IMR-90 (cell line): ENCODE data around the gene MAP2K5.

ENCODE experiments used
- BHLHE40 ChIP-seq: fragments of 150-350 bp; IDR thresholded peaks from 2 replicates; pipeline ENCODE4 v1.6.1; 2016; ENCODE audit warnings: mild to moderate bottlenecking, low read depth, low read length
- CHD1 ChIP-seq: IDR thresholded peaks from 2 replicates; pipeline ENCODE4 v1.6.1; 2012; ENCODE audit warnings: low read depth, low read length, improper control_type of control experiment
- FOS ChIP-seq: fragments of 150-350 bp; IDR thresholded peaks from 2 replicates; pipeline ENCODE4 v1.6.1; 2016; ENCODE audit warnings: low read depth, low read length
- MAFK ChIP-seq: IDR thresholded peaks from 2 replicates; pipeline ENCODE4 v1.6.1; 2012; ENCODE audit warnings: low read depth, low read length, improper control_type of control experiment
- MAZ ChIP-seq: IDR thresholded peaks from 2 replicates; pipeline ENCODE4 v1.6.1; 2012; ENCODE audit warnings: low read depth, mild to moderate bottlenecking, low read length, improper control_type of control experiment, moderate library complexity, borderline replicate concordance
- MXI1 ChIP-seq: IDR thresholded peaks from 2 replicates; pipeline ENCODE4 v1.6.1; 2012; ENCODE audit warnings: low read depth, mild to moderate bottlenecking, low read length, moderate library complexity, borderline replicate concordance
- POLR2A ChIP-seq: IDR thresholded peaks from 2 replicates; pipeline ENCODE4 v1.6.1; 2012; ENCODE audit warnings: mild to moderate bottlenecking, low read depth, low read length
- RAD21 ChIP-seq: IDR thresholded peaks from 2 replicates; pipeline ENCODE4 v1.6.1; 2012; ENCODE audit warnings: low read length, improper control_type of control experiment
- RCOR1 ChIP-seq: IDR thresholded peaks from 2 replicates; pipeline ENCODE4 v1.6.1; 2012; ENCODE audit warnings: mild to moderate bottlenecking, low read length, improper control_type of control experiment; ENCODE audit not compliant: insufficient replicate concordance
- RFX5 ChIP-seq: IDR thresholded peaks from 2 replicates; pipeline ENCODE4 v1.8.0; 2012; ENCODE audit warnings: low read depth, mild to moderate bottlenecking, low read length, moderate library complexity
- SMC3 ChIP-seq: fragments of 150-350 bp; IDR thresholded peaks from 2 replicates; pipeline ENCODE4 v1.6.1; 2016; ENCODE audit warnings: low read depth, mild to moderate bottlenecking, antibody characterized with exemption, low read length, moderate library complexity
- TF ChIP-seq, protein P1 (sequence below): conservative IDR thresholded peaks from 2 replicates; pipeline ENCODE4 v1.5.1; 2012; ENCODE audit warnings: mild to moderate bottlenecking, low read depth, low read length, improper control_type of control experiment
- TF ChIP-seq, protein P2 (sequence below): fragments of 150-350 bp; IDR thresholded peaks from 2 replicates; pipeline ENCODE4 v1.6.1; 2017; ENCODE audit warnings: mild to moderate bottlenecking, antibody characterized with exemption, low read length, low read depth
- TF ChIP-seq, protein P3 (sequence below): fragments of 150-350 bp; IDR thresholded peaks from 2 replicates; pipeline ENCODE4 v1.6.1; 2016; ENCODE audit warnings: low read depth, mild to moderate bottlenecking, low read length, moderate library complexity, borderline replicate concordance

DNA sequence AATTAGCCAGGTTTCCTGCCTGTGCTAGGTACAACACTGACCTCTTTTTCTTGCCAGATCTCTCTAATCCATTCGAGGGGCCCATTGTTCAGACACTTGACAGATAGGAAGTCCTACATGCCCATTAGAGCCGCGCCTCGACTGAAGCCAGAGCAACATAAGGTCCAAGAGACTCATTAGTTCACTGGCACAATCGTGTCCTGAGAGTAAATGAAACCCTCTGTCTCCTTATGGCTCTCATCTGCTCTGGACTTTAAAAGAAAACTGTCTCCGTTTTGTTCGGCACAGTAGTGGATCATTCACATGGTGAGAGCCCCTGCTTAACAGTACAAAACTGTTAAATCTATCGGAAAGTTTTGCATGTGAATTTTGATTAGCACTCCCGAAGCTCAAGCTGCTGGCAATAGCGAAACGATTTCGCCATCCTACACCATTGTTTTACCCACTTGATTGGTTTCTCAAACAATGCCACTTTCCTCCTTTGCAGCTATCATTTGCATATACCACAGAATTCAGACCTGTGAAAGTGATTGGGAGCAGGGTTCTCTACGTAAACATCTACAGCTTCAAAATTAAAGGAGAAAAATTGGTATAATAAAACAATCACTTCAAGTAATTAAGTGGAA is 40.6 kb upstream of the MAP2K5 start:
- TF ChIP-seq, protein P1, sequence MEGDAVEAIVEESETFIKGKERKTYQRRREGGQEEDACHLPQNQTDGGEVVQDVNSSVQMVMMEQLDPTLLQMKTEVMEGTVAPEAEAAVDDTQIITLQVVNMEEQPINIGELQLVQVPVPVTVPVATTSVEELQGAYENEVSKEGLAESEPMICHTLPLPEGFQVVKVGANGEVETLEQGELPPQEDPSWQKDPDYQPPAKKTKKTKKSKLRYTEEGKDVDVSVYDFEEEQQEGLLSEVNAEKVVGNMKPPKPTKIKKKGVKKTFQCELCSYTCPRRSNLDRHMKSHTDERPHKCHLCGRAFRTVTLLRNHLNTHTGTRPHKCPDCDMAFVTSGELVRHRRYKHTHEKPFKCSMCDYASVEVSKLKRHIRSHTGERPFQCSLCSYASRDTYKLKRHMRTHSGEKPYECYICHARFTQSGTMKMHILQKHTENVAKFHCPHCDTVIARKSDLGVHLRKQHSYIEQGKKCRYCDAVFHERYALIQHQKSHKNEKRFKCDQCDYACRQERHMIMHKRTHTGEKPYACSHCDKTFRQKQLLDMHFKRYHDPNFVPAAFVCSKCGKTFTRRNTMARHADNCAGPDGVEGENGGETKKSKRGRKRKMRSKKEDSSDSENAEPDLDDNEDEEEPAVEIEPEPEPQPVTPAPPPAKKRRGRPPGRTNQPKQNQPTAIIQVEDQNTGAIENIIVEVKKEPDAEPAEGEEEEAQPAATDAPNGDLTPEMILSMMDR = no peak
- TF ChIP-seq, protein P2, sequence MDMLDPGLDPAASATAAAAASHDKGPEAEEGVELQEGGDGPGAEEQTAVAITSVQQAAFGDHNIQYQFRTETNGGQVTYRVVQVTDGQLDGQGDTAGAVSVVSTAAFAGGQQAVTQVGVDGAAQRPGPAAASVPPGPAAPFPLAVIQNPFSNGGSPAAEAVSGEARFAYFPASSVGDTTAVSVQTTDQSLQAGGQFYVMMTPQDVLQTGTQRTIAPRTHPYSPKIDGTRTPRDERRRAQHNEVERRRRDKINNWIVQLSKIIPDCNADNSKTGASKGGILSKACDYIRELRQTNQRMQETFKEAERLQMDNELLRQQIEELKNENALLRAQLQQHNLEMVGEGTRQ = no peak
- TF ChIP-seq, protein P3, sequence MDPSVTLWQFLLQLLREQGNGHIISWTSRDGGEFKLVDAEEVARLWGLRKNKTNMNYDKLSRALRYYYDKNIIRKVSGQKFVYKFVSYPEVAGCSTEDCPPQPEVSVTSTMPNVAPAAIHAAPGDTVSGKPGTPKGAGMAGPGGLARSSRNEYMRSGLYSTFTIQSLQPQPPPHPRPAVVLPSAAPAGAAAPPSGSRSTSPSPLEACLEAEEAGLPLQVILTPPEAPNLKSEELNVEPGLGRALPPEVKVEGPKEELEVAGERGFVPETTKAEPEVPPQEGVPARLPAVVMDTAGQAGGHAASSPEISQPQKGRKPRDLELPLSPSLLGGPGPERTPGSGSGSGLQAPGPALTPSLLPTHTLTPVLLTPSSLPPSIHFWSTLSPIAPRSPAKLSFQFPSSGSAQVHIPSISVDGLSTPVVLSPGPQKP = no peak
- no peak for TF ChIP-seq SMC3
- TF ChIP-seq POLR2A = no peak
- no peak for TF ChIP-seq FOS
- TF ChIP-seq RCOR1 = no peak
- TF ChIP-seq MXI1 = no peak
- TF ChIP-seq RAD21 = no peak
- TF ChIP-seq RFX5 = no peak
- TF ChIP-seq MAZ = no peak
- TF ChIP-seq MAFK = no peak
- no peak for TF ChIP-seq CHD1
- no peak for TF ChIP-seq BHLHE40
